ENCODE measurements around the gene TPSAB1. TPM values are rescaled to one million over a fixed set of nuclear protein-coding genes. Genes with fewer than 3 reads are reported as not detected.

The TPSAB1 gene
- total and polyA plus RNA-seq, 2 donors from 2014 or later = 1.6 to 156 TPM

DNA sequence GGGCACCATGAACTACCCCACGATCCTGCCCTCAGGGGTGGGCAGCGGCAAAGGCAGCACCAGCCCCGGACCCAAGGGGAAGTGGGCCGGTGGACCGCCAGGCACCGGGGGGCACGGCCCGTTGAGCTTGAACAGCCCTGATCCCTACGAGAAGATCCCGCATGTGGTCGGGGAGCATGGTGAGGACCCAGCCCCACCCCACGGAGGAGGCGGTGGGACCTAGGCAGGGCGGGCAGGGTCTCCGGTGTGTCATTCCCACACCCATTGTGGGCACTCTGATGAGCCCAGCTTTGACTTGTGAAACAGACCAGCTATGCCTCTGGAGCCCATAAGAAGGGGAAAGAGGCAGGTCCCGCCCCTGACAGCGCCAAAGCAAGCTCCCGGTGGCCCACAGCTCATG, 38.2 kb upstream of the TPSAB1 start:
- DNase-seq (no peak), FAIRE-seq (no peak)
- H3K4me1 ChIP-seq (ENCODE audit: control insufficient read depth in 2 of 3, insufficient read depth in 2 of 3, low read depth in 1 of 3, low read length in 3 of 3) = no peaks in the 10 kb centered on the region
- no peak overlapping the region for H3K4me3 ChIP-seq (ENCODE audit: low read length in 3 of 3)
- no peak overlapping the region for H3K9ac ChIP-seq (ENCODE audit: low read length in 3 of 3)
- H3K27ac ChIP-seq (ENCODE audit: low read depth in 2 of 2, low read length in 2 of 2) = no peak overlapping the region
- H3K36me3 ChIP-seq (ENCODE audit: control insufficient read depth in 2 of 3, insufficient read depth in 3 of 3, low read length in 3 of 3) = no peaks in the 10 kb centered on the region
- H3K9me3 ChIP-seq (ENCODE audit: control insufficient read depth in 2 of 3, insufficient read depth in 1 of 3, low read length in 3 of 3) = no peaks in the 10 kb centered on the region
- TF ChIP-seq, protein P1, sequence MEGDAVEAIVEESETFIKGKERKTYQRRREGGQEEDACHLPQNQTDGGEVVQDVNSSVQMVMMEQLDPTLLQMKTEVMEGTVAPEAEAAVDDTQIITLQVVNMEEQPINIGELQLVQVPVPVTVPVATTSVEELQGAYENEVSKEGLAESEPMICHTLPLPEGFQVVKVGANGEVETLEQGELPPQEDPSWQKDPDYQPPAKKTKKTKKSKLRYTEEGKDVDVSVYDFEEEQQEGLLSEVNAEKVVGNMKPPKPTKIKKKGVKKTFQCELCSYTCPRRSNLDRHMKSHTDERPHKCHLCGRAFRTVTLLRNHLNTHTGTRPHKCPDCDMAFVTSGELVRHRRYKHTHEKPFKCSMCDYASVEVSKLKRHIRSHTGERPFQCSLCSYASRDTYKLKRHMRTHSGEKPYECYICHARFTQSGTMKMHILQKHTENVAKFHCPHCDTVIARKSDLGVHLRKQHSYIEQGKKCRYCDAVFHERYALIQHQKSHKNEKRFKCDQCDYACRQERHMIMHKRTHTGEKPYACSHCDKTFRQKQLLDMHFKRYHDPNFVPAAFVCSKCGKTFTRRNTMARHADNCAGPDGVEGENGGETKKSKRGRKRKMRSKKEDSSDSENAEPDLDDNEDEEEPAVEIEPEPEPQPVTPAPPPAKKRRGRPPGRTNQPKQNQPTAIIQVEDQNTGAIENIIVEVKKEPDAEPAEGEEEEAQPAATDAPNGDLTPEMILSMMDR (IDR thresholded peaks at IDR 0.05; ENCODE audit: borderline replicate concordance, extremely low read depth, insufficient read depth) = no peak
- no peaks in the 10 kb centered on the region for H3K27me3 ChIP-seq (ENCODE audit: control insufficient read depth, insufficient read depth, low read length)
- intact Hi-C loops (cut with DNase I) = no loop called here

DNA sequence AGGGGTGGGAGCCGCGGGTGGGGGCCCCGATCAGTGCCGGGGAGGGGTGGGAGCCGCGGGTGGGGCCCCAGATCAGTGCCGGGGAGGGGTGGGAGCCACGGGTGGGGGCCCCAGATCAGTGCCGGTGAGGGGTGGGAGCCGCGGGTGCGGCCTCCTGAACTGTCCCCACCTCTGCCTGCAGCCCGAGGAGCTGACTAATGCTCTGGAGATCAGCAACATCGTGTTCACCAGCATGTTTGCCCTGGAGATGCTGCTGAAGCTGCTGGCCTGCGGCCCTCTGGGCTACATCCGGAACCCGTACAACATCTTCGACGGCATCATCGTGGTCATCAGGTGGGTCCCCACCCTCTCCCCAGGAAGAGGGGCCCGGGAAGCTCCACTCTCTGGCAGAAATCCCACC, 35.6 kb upstream of the TPSAB1 start:
- FAIRE-seq (no peak), DNase-seq (no peak)
- Histone ChIP-seq H3K9ac (ENCODE audit: low read length in 3 of 3) (no peak overlapping the region), H3K27me3 (ENCODE audit: control insufficient read depth, insufficient read depth, low read length) (no peaks in the 10 kb centered on the region), H3K36me3 (ENCODE audit: control insufficient read depth in 2 of 3, insufficient read depth in 3 of 3, low read length in 3 of 3) (no peaks in the 10 kb centered on the region), H3K4me3 (ENCODE audit: low read length in 3 of 3) (no peak overlapping the region), H3K4me1 (ENCODE audit: control insufficient read depth in 2 of 3, insufficient read depth in 2 of 3, low read depth in 1 of 3, low read length in 3 of 3) (no peaks in the 10 kb centered on the region), H3K27ac (ENCODE audit: low read depth in 2 of 2, low read length in 2 of 2) (no peak overlapping the region), H3K9me3 (ENCODE audit: control insufficient read depth in 2 of 3, insufficient read depth in 1 of 3, low read length in 3 of 3) (no peaks in the 10 kb centered on the region)
- intact Hi-C loops (cut with DNase I) = no loop called here
- TF ChIP-seq, protein P1 (IDR thresholded peaks at IDR 0.05; ENCODE audit: borderline replicate concordance, extremely low read depth, insufficient read depth) = no peak

DNA sequence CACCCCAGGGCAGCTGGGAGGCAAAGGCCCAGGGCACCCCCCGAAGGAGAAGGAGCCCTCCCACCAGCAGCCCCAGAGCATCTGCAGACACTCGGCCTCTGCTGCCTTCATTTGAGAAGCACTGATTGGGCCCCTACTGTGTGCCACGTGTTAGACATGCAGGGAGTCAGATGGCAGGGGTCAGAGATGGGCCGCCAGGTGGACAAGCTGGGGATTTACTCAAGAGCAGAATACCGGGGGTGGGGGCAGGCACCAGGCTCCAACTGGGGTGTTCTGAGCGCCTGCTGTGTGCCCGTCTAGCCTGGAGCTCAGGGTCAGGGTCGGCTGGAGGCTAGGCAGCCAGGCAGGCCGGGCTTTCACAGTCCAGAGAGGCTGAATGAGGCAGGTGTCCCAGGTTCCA, 34.2 kb upstream of the TPSAB1 start:
- H3K9ac ChIP-seq (ENCODE audit: low read length in 3 of 3) = no peak overlapping the region
- TF ChIP-seq, protein P1 (IDR thresholded peaks at IDR 0.05; ENCODE audit: borderline replicate concordance, extremely low read depth, insufficient read depth) = no peak
- intact Hi-C loops (cut with DNase I) = no loop called here
- H3K27me3 ChIP-seq (ENCODE audit: control insufficient read depth, insufficient read depth, low read length) = no peaks in the 10 kb centered on the region
- no peaks in the 10 kb centered on the region for H3K36me3 ChIP-seq (ENCODE audit: control insufficient read depth in 2 of 3, insufficient read depth in 3 of 3, low read length in 3 of 3)
- H3K9me3 ChIP-seq (ENCODE audit: control insufficient read depth in 2 of 3, insufficient read depth in 1 of 3, low read length in 3 of 3) = no peaks in the 10 kb centered on the region
- H3K4me1 ChIP-seq (ENCODE audit: control insufficient read depth in 2 of 3, insufficient read depth in 2 of 3, low read depth in 1 of 3, low read length in 3 of 3) = no peaks in the 10 kb centered on the region
- no peak overlapping the region for H3K27ac ChIP-seq (ENCODE audit: low read depth in 2 of 2, low read length in 2 of 2)
- DNase-seq (no peak), FAIRE-seq (no peak)
- H3K4me3 ChIP-seq (ENCODE audit: low read length in 3 of 3) = no peak overlapping the region

DNA sequence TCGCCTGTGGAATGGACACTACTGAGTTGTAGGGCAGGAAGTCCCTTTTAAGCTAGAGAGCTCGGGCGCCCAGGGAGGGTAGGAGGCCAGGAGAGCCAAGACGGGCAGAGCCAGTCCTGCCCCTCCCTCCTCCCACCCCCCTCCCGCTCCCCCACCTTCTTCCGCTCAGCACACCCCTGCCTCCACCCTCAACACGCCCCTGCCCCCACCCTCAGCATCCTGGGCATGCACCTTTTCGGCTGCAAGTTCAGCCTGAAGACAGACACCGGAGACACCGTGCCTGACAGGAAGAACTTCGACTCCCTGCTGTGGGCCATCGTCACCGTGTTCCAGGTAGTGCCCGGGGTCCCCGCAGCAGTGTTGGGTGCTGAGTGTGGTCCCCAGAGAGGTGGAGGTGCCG, 33.7 kb upstream of the TPSAB1 start:
- no peak overlapping the region for H3K9ac ChIP-seq (ENCODE audit: low read length in 3 of 3)
- H3K27me3 ChIP-seq (ENCODE audit: control insufficient read depth, insufficient read depth, low read length) = no peaks in the 10 kb centered on the region
- H3K4me3 ChIP-seq (ENCODE audit: low read length in 3 of 3) = no peak overlapping the region
- H3K9me3 ChIP-seq (ENCODE audit: control insufficient read depth in 2 of 3, insufficient read depth in 1 of 3, low read length in 3 of 3) = no peaks in the 10 kb centered on the region
- no peak overlapping the region for H3K27ac ChIP-seq (ENCODE audit: low read depth in 2 of 2, low read length in 2 of 2)
- no peaks in the 10 kb centered on the region for H3K4me1 ChIP-seq (ENCODE audit: control insufficient read depth in 2 of 3, insufficient read depth in 2 of 3, low read depth in 1 of 3, low read length in 3 of 3)
- DNase-seq = no peak
- FAIRE-seq = no peak
- TF ChIP-seq, protein P1 (IDR thresholded peaks at IDR 0.05; ENCODE audit: borderline replicate concordance, extremely low read depth, insufficient read depth) = no peak
- intact Hi-C loops (cut with DNase I) = no loop called here
- no peaks in the 10 kb centered on the region for H3K36me3 ChIP-seq (ENCODE audit: control insufficient read depth in 2 of 3, insufficient read depth in 3 of 3, low read length in 3 of 3)

All from kidney (tissue), 14 donors.